HepG2 (cell line): ENCODE data around the gene SPCS1. TPM values are rescaled to one million over a fixed set of nuclear protein-coding genes. Genes with fewer than 3 reads are reported as not detected.

Source experiments
- ARHGAP35 ChIP-seq: sonication (generic); formaldehyde crosslinking; IDR thresholded peaks from 2 replicates; pipeline ENCODE4 v1.9.0; 2022; ENCODE audit warnings: mild to moderate bottlenecking, inconsistent platforms, moderate library complexity, missing genetic modification reagents, borderline replicate concordance
- CEBPB ChIP-seq: IDR thresholded peaks from 2 replicates; pipeline ENCODE4 v1.6.1; 2011; ENCODE audit warnings: low read depth, low read length, improper control_type of control experiment, borderline replicate concordance
- CENPX ChIP-seq: sonication (generic); formaldehyde crosslinking; IDR thresholded peaks from 2 replicates; pipeline ENCODE4 v1.9.0; 2021; ENCODE audit warnings: mild to moderate bottlenecking, missing genetic modification reagents, moderate library complexity
- DPF2 ChIP-seq: sonication (generic); formaldehyde crosslinking; IDR thresholded peaks from 2 replicates; pipeline ENCODE4 v1.4.0; 2020; ENCODE audit warnings: mild to moderate bottlenecking, low read depth, missing genetic modification reagents, borderline replicate concordance
- E2F1 ChIP-seq: sonication (generic); formaldehyde crosslinking; IDR thresholded peaks from 2 replicates; pipeline ENCODE4 v1.5.0; 2020; ENCODE audit warnings: missing genetic modification reagents
- GRHL1 ChIP-seq: sonication (generic); formaldehyde crosslinking; conservative IDR thresholded peaks from 2 replicates; pipeline ENCODE4 v1.8.0; 2022; ENCODE audit warnings: missing genetic modification reagents
- KAT8 ChIP-seq: IDR thresholded peaks from 2 replicates; pipeline ENCODE4 v1.6.1; 2016; ENCODE audit warnings: missing genetic modification reagents, missing compliant biosample characterization
- KLF9 ChIP-seq: IDR thresholded peaks from 2 replicates; pipeline ENCODE4 v1.6.1; 2016; ENCODE audit warnings: low read depth
- MED8 ChIP-seq: sonication (generic); formaldehyde crosslinking; IDR thresholded peaks from 2 replicates; pipeline ENCODE4 v1.8.1; 2023; ENCODE audit warnings: mild to moderate bottlenecking, missing genetic modification reagents; ENCODE audit not compliant: insufficient replicate concordance
- NCOA1 ChIP-seq: sonication (generic); formaldehyde crosslinking; IDR thresholded peaks from 2 replicates; pipeline ENCODE4 v1.9.0; 2021; ENCODE audit warnings: missing genetic modification reagents
- NFATC3 ChIP-seq: sonication (generic); formaldehyde crosslinking; IDR thresholded peaks from 2 replicates; pipeline ENCODE4 v1.5.1; 2020; ENCODE audit warnings: mild to moderate bottlenecking, missing genetic modification reagents
- NFKBIZ ChIP-seq: IDR thresholded peaks from 2 replicates; pipeline ENCODE4 v1.6.1; 2018; ENCODE audit warnings: missing genetic modification reagents, missing compliant biosample characterization
- NKX3-1 ChIP-seq: sonication (generic); formaldehyde crosslinking; IDR thresholded peaks from 2 replicates; pipeline ENCODE4 v1.5.0; 2020; ENCODE audit warnings: missing genetic modification reagents
- NR2C2 ChIP-seq: sonication (generic); formaldehyde crosslinking; IDR thresholded peaks from 2 replicates; pipeline ENCODE4 v1.4.0; 2020; ENCODE audit warnings: missing genetic modification reagents, mild to moderate bottlenecking, moderate library complexity, borderline replicate concordance
- PHF8 ChIP-seq: sonication (generic); formaldehyde crosslinking; IDR thresholded peaks from 2 replicates; pipeline ENCODE4 v1.5.0; 2020; ENCODE audit warnings: missing genetic modification reagents
- PPARG ChIP-seq: conservative IDR thresholded peaks from 2 replicates; pipeline ENCODE4 v1.6.1; 2016; ENCODE audit warnings: missing biosample characterization, missing genetic modification reagents
- SMAD1 ChIP-seq: sonication (generic); formaldehyde crosslinking; IDR thresholded peaks from 2 replicates; pipeline ENCODE4 v1.4.0; 2020; ENCODE audit warnings: missing genetic modification reagents, low read depth, mild to moderate bottlenecking, borderline replicate concordance
- TCF12 ChIP-seq, 2 experiments: fragments of 450-650 bp in 1 of 2; sonication (generic) in 1 of 2; formaldehyde crosslinking in 1 of 2; IDR thresholded peaks; 2 replicates each; pipeline versions ENCODE4 v1.6.1 to v1.8.0; 2017 to 2022; ENCODE audit warnings: antibody characterized with exemption in 1 of 2, mild to moderate bottlenecking in 1 of 2, missing genetic modification reagents in 1 of 2, moderate library complexity in 1 of 2
- TFDP2 ChIP-seq: sonication (generic); formaldehyde crosslinking; IDR thresholded peaks from 2 replicates; pipeline ENCODE4 v1.4.0; 2020; ENCODE audit warnings: missing genetic modification reagents
- TMF1 ChIP-seq: sonication (generic); formaldehyde crosslinking; IDR thresholded peaks from 2 replicates; pipeline ENCODE4 v1.8.1; 2022; ENCODE audit warnings: low read depth, missing genetic modification reagents
- ZBTB1 ChIP-seq: sonication (generic); formaldehyde crosslinking; IDR thresholded peaks from 2 replicates; pipeline ENCODE4 v1.4.0; 2020; ENCODE audit warnings: missing genetic modification reagents, borderline replicate concordance
- ZFP90 ChIP-seq: sonication (generic); formaldehyde crosslinking; IDR thresholded peaks from 2 replicates; pipeline ENCODE4 v1.8.0; 2022; ENCODE audit warnings: missing genetic modification reagents, mild to moderate bottlenecking, inconsistent platforms, borderline replicate concordance
- ZNF329 ChIP-seq: sonication (generic); formaldehyde crosslinking; IDR thresholded peaks from 2 replicates; pipeline ENCODE4 v1.9.0; 2021; ENCODE audit warnings: low read depth, mild to moderate bottlenecking, missing genetic modification reagents
- ZNF431 ChIP-seq: sonication (generic); formaldehyde crosslinking; IDR thresholded peaks from 2 replicates; pipeline ENCODE4 v1.9.0; 2022; ENCODE audit warnings: missing genetic modification reagents, low read depth, mild to moderate bottlenecking, borderline replicate concordance
- ZSCAN21 ChIP-seq: sonication (generic); formaldehyde crosslinking; IDR thresholded peaks from 2 replicates; pipeline ENCODE4 v1.8.0; 2022; ENCODE audit warnings: mild to moderate bottlenecking, missing genetic modification reagents, moderate library complexity, borderline replicate concordance
- polyA plus RNA-seq, 8 experiments: library from polyadenylated mRNA; depleted of rRNA in 3 of 8; stranded (reverse) in 7 of 8; unstranded in 1 of 8; fragments of >200 nt; fragmentation: Illumina TruSeq in 4 of 8; extraction: Trizol in 4 of 8; gene quantifications; 2 replicates each; pipeline versions ENCODE4 v1.2.1 to v1.2.3, GENCODE V29; 2011 to 2016; ENCODE audit warnings: low read depth in 4 of 8, missing spikeins in 1 of 8, mixed read lengths in 1 of 8; ENCODE audit not compliant: insufficient read depth in 1 of 8
- total RNA-seq, 5 experiments: library from RNA; depleted of rRNA; stranded (reverse); fragments of >200 nt; fragmentation: Illumina TruSeq; extraction: Trizol; gene quantifications; 2 replicates each; pipeline ENCODE4 v1.2.3, GENCODE V29; 2016; ENCODE audit warnings: low read depth in 1 of 5

SPCS1 gene
- total and polyA plus RNA-seq, 2 of the 13 experiments (the other 11 are each of a cell fraction or from before 2014, with no cell fraction given): 84.6 to 120 TPM

- TF ChIP-seq ARHGAP35 (CRISPR knock-in tag) (no peak), NKX3-1 (CRISPR knock-in tag) (peak; percentile 76; the same call in 1 of the 2 replicates), NFATC3 (CRISPR knock-in tag) (0 out of 2 replicates have a peak, but pooled peaks have one; percentile 16), TCF12 (IDR thresholded peaks at IDR 0.05) (no peak), TCF12 (CRISPR knock-in tag; IDR thresholded peaks at IDR 0.05) (peak; percentile 53; the same call in 1 of the 2 replicates), NFKBIZ (CRISPR knock-in tag) (peak; percentile 76; the same call in 1 of the 2 replicates), GRHL1 (CRISPR knock-in tag) (no peak), ZFP90 (CRISPR knock-in tag) (0 out of 2 replicates have a peak, but pooled peaks have one; percentile 19), DPF2 (CRISPR knock-in tag) (peak; percentile 73), ZSCAN21 (CRISPR knock-in tag) (peak; percentile 76; the same call in 1 of the 2 replicates), ZBTB1 (CRISPR knock-in tag) (no peak), CEBPB (no peak), PPARG (peak; percentile 77), ZNF431 (peak; percentile 47), SMAD1 (CRISPR knock-in tag) (peak; percentile 75; the same call in 1 of the 2 replicates), KAT8 (CRISPR knock-in tag) (peak; percentile 37; the same call in 1 of the 2 replicates), E2F1 (CRISPR knock-in tag) (no peak; the same call in 1 of the 2 replicates), NCOA1 (peak; percentile 84; the same call in 1 of the 2 replicates), KLF9 (CRISPR knock-in tag) (0 out of 2 replicates have a peak, but pooled peaks have one; percentile 33), PHF8 (CRISPR knock-in tag) (peak; percentile 47; the same call in 1 of the 2 replicates), MED8 (CRISPR knock-in tag) (no peak), TMF1 (no peak), CENPX (CRISPR knock-in tag) (no peak), NR2C2 (CRISPR knock-in tag) (peak; percentile 87), TFDP2 (CRISPR knock-in tag) (peak; percentile 54; the same call in 1 of the 2 replicates), ZNF329 (CRISPR knock-in tag) (no peak)
Observed at GRCh38 chr3:52704611-52705437, 1.1 kb upstream of the SPCS1 start (continued).
